K562 (cell line): ENCODE measurements around the gene CAPRIN2. TPM values are rescaled to one million over a fixed set of nuclear protein-coding genes. Genes with fewer than 3 reads are reported as not detected.
A peak's percentile ranks its signal among the peaks of the same experiment; 100 is the strongest.

ENCODE experiments used
- BRD9 ChIP-seq: fragments of 450-650 bp; IDR thresholded peaks from 2 replicates; pipeline ENCODE4 v1.6.1; 2018; ENCODE audit warnings: low read depth; ENCODE audit not compliant: partially characterized antibody
- CAMTA2 ChIP-seq: fragments of 250-450 bp; sonication (Bioruptor Pico); conservative IDR thresholded peaks from 2 replicates; pipeline ENCODE4 v1.5.1; 2022
- COPS2 ChIP-seq: fragments of 450-650 bp; conservative IDR thresholded peaks from 2 replicates; pipeline ENCODE4 v1.6.1; 2016; ENCODE audit warnings: mild to moderate bottlenecking, moderate library complexity
- CREM ChIP-seq: IDR thresholded peaks from 2 replicates; pipeline ENCODE4 v1.6.1; 2014; ENCODE audit warnings: antibody characterized with exemption, low read depth
- DMBX1 ChIP-seq: fragments of 250-450 bp; sonication (Bioruptor Pico); IDR thresholded peaks from 2 replicates; pipeline ENCODE4 v1.8.0; 2022; ENCODE audit warnings: inconsistent platforms, mild to moderate bottlenecking, moderate library complexity, borderline replicate concordance
- EWSR1 ChIP-seq: fragments of 450-650 bp; IDR thresholded peaks from 2 replicates; pipeline ENCODE4 v1.6.1; 2018; ENCODE audit warnings: borderline replicate concordance, mild to moderate bottlenecking, low read depth, moderate library complexity; ENCODE audit not compliant: partially characterized antibody
- GTF2A2 ChIP-seq: IDR thresholded peaks from 2 replicates; pipeline ENCODE4 v1.6.1; 2016; ENCODE audit warnings: mild to moderate bottlenecking, missing genetic modification characterization, missing compliant biosample characterization
- HDAC2 ChIP-seq: fragments of 450-650 bp; IDR thresholded peaks from 2 replicates; pipeline ENCODE4 v1.6.1; 2016; ENCODE audit warnings: mild to moderate bottlenecking
- MEF2A ChIP-seq: IDR thresholded peaks from 2 replicates; pipeline ENCODE4 v1.6.1; 2011; ENCODE audit warnings: low read depth, mild to moderate bottlenecking, low read length, moderate library complexity; ENCODE audit not compliant: control insufficient read depth
- MEF2D ChIP-seq: conservative IDR thresholded peaks from 2 replicates; pipeline ENCODE4 v1.6.1; 2016; ENCODE audit warnings: low read depth, missing genetic modification characterization, missing compliant biosample characterization
- NR3C1 ChIP-seq: sonication (generic); formaldehyde crosslinking; IDR thresholded peaks from 2 replicates; pipeline ENCODE4 v1.8.1; 2022; ENCODE audit warnings: missing genetic modification reagents
- PHF21A ChIP-seq: fragments of 450-650 bp; IDR thresholded peaks from 2 replicates; pipeline ENCODE4 v1.6.1; 2017; ENCODE audit warnings: low read depth, borderline replicate concordance
- RAD51 ChIP-seq: fragments of 450-650 bp; IDR thresholded peaks from 2 replicates; pipeline ENCODE4 v1.7.1; 2016; ENCODE audit warnings: low read depth, mild to moderate bottlenecking, borderline replicate concordance
- SIN3B ChIP-seq: fragments of 450-650 bp; IDR thresholded peaks from 2 replicates; pipeline ENCODE4 v1.6.1; 2017; ENCODE audit warnings: low read depth, mild to moderate bottlenecking, moderate library complexity
- TAF7 ChIP-seq: fragments of 450-650 bp; IDR thresholded peaks from 2 replicates; pipeline ENCODE4 v1.6.1; 2016; ENCODE audit warnings: missing genetic modification characterization, missing compliant biosample characterization
- ZNF140 ChIP-seq: fragments of 250-450 bp; sonication (Bioruptor Pico); IDR thresholded peaks from 2 replicates; pipeline ENCODE4 v1.8.0; 2021; ENCODE audit warnings: moderate library complexity, mild to moderate bottlenecking, inconsistent platforms
- ZNF24 ChIP-seq: fragments of 450-650 bp; IDR thresholded peaks from 2 replicates; pipeline ENCODE4 v1.6.1; 2016
- ZNF444 ChIP-seq: fragments of 250-450 bp; sonication (Bioruptor Pico); IDR thresholded peaks from 2 replicates; pipeline ENCODE4 v1.4.0; 2020; ENCODE audit warnings: mild to moderate bottlenecking, moderate library complexity
- ZNF707 ChIP-seq: fragments of 250-450 bp; sonication (Bioruptor Pico); conservative IDR thresholded peaks from 2 replicates; pipeline ENCODE4 v1.8.0; 2022; ENCODE audit warnings: inconsistent platforms, mild to moderate bottlenecking, moderate library complexity
- ZNF717 ChIP-seq: fragments of 250-450 bp; sonication (Bioruptor Pico); IDR thresholded peaks from 2 replicates; pipeline ENCODE4 v1.5.0; 2021
- polyA plus RNA-seq, 8 experiments: library from polyadenylated mRNA; depleted of rRNA in 4 of 8; stranded (reverse) in 5 of 8; unstranded in 3 of 8; fragments of >200 nt; fragmentation: Nextera tagmentation in 2 of 8; fragmentation: Illumina TruSeq in 1 of 8; extraction: Ambion mirVana in 2 of 8; extraction: Trizol in 1 of 8; gene quantifications; 2 replicates each; pipeline versions ENCODE4 v1.2.1 to v1.2.3, GENCODE V29; 2011 to 2014; ENCODE audit warnings: inconsistent platforms in 1 of 8, missing spikeins in 1 of 8
- total RNA-seq, 7 experiments: library from RNA; depleted of rRNA in 6 of 7; stranded (reverse); fragments of >200 nt in 6 of 7; fragmentation: Illumina TruSeq in 2 of 7; extraction: Trizol in 2 of 7; gene quantifications; 2 replicates each; pipeline versions ENCODE4 v1.2.1 to v1.2.3, GENCODE V29; 2011 to 2021; ENCODE audit warnings: low replicate concordance in 1 of 7
- TF ChIP-seq, protein P1 (sequence below): fragments of 250-450 bp; sonication (Bioruptor Pico); IDR thresholded peaks from 2 replicates; pipeline ENCODE4 v1.5.0; 2020; ENCODE audit warnings: mild to moderate bottlenecking, borderline replicate concordance
- TF ChIP-seq, protein P2 (sequence below): fragments of 450-650 bp; IDR thresholded peaks from 2 replicates; pipeline ENCODE4 v1.6.1; 2018; ENCODE audit warnings: mild to moderate bottlenecking, low read depth; ENCODE audit not compliant: partially characterized antibody
- TF ChIP-seq, protein P3 (sequence below), 2 experiments: fragments of 450-650 bp; IDR thresholded peaks; 2 replicates each; pipeline ENCODE4 v1.6.1; 2016
- TF ChIP-seq, protein P4 (sequence below): sonication (generic); formaldehyde crosslinking; IDR thresholded peaks from 2 replicates; pipeline ENCODE4 v1.9.0; 2022; ENCODE audit warnings: mild to moderate bottlenecking, missing genetic modification reagents

The CAPRIN2 gene
- total and polyA plus RNA-seq, 9 of the 15 experiments (the other 6 are each of a cell fraction or from before 2014, with no cell fraction given) = 2.3 to 14.5 (median 8.9) TPM

DNA sequence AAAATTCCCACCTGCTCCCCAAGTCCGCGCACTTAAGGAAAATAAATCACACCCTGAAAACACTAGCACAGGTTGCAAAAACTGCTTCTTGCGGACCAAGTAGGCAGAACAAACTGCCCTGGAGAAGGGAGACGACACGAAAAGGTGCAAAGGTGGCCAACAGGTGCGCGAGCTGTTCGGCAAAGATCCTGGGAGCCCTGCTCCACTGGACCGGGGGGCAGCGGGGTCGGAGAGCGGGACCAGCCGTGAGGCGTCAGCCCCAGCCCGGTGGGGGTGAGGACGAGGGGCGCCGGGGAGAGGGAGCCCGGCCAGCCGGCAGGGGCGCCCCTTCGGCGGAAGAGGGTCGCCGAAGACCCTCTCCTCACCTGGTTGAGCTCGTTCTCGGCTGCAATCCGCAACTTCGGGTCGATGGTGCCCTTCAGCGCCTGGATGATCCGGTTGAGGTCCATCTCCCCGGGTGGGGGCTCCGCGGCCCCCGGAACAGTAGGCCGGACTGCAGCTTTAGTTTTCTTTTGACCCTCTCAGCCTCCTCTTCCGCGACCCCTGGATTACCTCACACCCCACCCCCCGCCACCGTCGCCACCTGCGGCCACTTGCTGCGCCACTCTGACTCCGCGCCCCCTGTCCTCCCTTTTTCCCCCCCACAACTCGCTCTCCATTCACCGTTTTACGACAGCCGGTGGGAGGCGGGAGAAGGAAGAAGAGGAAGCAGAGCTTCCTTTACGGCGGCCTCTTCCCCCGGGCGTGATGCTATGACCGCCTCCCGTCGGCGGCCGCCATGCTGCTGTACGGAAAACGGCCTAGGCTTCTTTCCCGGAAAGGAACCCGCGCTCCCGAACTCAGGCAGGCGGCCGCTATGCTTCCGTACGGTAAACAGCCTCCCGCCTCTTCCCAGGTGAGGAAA is 59.3 kb downstream of the CAPRIN2 start, which contains the start of gene IPO8 (continued):
- no peak for TF ChIP-seq ZNF444 (CRISPR knock-in tag)
- no peak for TF ChIP-seq CAMTA2 (CRISPR knock-in tag)
- no peak for TF ChIP-seq ZNF24
- no peak for TF ChIP-seq MEF2A
- TF ChIP-seq NR3C1 (CRISPR knock-in tag) = no peak
- peak; percentile 65; the same call in 1 of the 2 replicates for TF ChIP-seq TAF7 (tag)
- TF ChIP-seq RAD51 = no peak
- no peak for TF ChIP-seq BRD9
- no peak for TF ChIP-seq PHF21A
- TF ChIP-seq, protein P1, sequence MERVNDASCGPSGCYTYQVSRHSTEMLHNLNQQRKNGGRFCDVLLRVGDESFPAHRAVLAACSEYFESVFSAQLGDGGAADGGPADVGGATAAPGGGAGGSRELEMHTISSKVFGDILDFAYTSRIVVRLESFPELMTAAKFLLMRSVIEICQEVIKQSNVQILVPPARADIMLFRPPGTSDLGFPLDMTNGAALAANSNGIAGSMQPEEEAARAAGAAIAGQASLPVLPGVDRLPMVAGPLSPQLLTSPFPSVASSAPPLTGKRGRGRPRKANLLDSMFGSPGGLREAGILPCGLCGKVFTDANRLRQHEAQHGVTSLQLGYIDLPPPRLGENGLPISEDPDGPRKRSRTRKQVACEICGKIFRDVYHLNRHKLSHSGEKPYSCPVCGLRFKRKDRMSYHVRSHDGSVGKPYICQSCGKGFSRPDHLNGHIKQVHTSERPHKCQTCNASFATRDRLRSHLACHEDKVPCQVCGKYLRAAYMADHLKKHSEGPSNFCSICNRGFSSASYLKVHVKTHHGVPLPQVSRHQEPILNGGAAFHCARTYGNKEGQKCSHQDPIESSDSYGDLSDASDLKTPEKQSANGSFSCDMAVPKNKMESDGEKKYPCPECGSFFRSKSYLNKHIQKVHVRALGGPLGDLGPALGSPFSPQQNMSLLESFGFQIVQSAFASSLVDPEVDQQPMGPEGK (CRISPR knock-in tag) = no peak
- no peak for TF ChIP-seq EWSR1
- no peak for TF ChIP-seq ZNF140 (CRISPR knock-in tag)
- TF ChIP-seq MEF2D (tag) = 0 out of 2 replicates have a peak, but pooled peaks have one; percentile 47
- TF ChIP-seq DMBX1 (CRISPR knock-in tag) = no peak
- no peak for TF ChIP-seq SIN3B
- TF ChIP-seq, protein P2, sequence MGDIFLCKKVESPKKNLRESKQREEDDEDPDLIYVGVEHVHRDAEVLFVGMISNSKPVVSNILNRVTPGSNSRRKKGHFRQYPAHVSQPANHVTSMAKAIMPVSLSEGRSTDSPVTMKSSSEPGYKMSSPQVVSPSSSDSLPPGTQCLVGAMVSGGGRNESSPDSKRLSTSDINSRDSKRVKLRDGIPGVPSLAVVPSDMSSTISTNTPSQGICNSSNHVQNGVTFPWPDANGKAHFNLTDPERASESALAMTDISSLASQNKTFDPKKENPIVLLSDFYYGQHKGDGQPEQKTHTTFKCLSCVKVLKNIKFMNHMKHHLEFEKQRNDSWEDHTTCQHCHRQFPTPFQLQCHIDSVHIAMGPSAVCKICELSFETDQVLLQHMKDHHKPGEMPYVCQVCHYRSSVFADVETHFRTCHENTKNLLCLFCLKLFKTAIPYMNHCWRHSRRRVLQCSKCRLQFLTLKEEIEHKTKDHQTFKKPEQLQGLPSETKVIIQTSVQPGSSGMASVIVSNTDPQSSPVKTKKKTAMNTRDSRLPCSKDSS = no peak
- TF ChIP-seq HDAC2 = no peak
- TF ChIP-seq, protein P3, sequence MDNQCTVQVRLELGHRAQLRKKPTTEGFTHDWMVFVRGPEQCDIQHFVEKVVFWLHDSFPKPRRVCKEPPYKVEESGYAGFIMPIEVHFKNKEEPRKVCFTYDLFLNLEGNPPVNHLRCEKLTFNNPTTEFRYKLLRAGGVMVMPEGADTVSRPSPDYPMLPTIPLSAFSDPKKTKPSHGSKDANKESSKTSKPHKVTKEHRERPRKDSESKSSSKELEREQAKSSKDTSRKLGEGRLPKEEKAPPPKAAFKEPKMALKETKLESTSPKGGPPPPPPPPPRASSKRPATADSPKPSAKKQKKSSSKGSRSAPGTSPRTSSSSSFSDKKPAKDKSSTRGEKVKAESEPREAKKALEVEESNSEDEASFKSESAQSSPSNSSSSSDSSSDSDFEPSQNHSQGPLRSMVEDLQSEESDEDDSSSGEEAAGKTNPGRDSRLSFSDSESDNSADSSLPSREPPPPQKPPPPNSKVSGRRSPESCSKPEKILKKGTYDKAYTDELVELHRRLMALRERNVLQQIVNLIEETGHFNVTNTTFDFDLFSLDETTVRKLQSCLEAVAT (IDR thresholded peaks at IDR 0.05) = 0 out of 4 replicates have a peak, but pooled peaks have one; percentile 22 to 28
- TF ChIP-seq, protein P4, sequence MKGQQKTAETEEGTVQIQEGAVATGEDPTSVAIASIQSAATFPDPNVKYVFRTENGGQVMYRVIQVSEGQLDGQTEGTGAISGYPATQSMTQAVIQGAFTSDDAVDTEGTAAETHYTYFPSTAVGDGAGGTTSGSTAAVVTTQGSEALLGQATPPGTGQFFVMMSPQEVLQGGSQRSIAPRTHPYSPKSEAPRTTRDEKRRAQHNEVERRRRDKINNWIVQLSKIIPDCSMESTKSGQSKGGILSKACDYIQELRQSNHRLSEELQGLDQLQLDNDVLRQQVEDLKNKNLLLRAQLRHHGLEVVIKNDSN (CRISPR knock-in tag) = no peak
- no peak for TF ChIP-seq ZNF707 (CRISPR knock-in tag)
- TF ChIP-seq CREM = peak; percentile 85
- TF ChIP-seq COPS2 = no peak
- no peak for TF ChIP-seq ZNF717 (CRISPR knock-in tag)
- no peak for TF ChIP-seq GTF2A2 (tag)
